T-helper 1 cell treated with Interleukin-12 subunit alpha and Interleukin-12 subunit beta and Interleukin-4 antibody, amounts not matched to agents 30 μg/mL and 1 μg/mL, for 36 hours (primary cell): ENCODE data around the gene C9orf43.
"Not testable (repeated sequence)": the region's sequence is repeated elsewhere in the genome, so short reads cannot be mapped to it uniquely, and the experiment has no call there.

Experiments used
- H3K27ac Mint-ChIP-seq: one replicate; pipeline ENCODE4 v1.8.0; 2021; ENCODE audit warnings: mild to moderate bottlenecking, mixed read lengths
- H3K27me3 Mint-ChIP-seq: one replicate; pipeline ENCODE4 v1.8.0; 2021; ENCODE audit warnings: low read depth, mixed read lengths
- H3K36me3 Mint-ChIP-seq: one replicate; pipeline ENCODE4 v1.8.0; 2021; ENCODE audit warnings: low read depth, mixed read lengths
- H3K4me1 Mint-ChIP-seq: one replicate; pipeline ENCODE4 v1.8.0; 2021; ENCODE audit warnings: low read depth, mixed read lengths
- H3K4me3 Mint-ChIP-seq: one replicate; pipeline ENCODE4 v1.8.0; 2021; ENCODE audit warnings: mild to moderate bottlenecking, moderate library complexity, mixed read lengths
- H3K9me3 Mint-ChIP-seq: one replicate; pipeline ENCODE4 v1.8.0; 2021; ENCODE audit warnings: mixed read lengths

The C9orf43 gene

GRCh38 chr9:113421726-113422125 lies 11.2 kb downstream of the C9orf43 start:
- H3K9me3 Mint-ChIP-seq, result no peaks in the 10 kb centered on the region
- H3K4me1 Mint-ChIP-seq, result no peaks in the 10 kb centered on the region
- no peak overlapping the region for H3K27ac Mint-ChIP-seq
- peaks cover 10% of the 10 kb centered on the region for H3K27me3 Mint-ChIP-seq
- no peaks in the 10 kb centered on the region for H3K36me3 Mint-ChIP-seq
- no peak overlapping the region for H3K4me3 Mint-ChIP-seq

- Mint-ChIP-seq H3K27me3 (peaks cover 5% of the 10 kb centered on the region), H3K4me3 (no peak overlapping the region), H3K27ac (no peak overlapping the region), H3K36me3 (no peaks in the 10 kb centered on the region), H3K4me1 (no peaks in the 10 kb centered on the region), H3K9me3 (no peaks in the 10 kb centered on the region)
Observed at GRCh38 chr9:113425072-113425471, 14.5 kb downstream of the C9orf43 start.

DNA sequence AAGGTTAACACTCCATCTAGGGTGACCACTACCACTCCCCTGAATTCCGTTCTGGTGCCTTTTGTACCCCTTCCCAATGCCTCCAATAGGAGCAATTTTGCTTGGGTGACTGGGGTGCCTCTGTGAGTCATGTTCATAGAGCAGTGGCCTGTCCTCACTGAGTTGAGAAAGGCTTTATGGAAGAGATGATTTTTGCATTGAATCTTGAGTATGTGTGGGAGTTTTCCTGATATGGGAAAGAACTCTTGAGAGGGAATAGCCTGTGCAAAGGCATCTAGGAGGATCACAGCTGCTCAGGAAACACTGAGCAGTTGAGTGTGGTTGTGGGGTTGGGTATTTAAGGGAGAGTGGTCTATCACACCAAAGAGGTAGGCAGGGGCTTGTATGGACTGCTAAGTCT lies 16.2 kb downstream of the C9orf43 start:
- Mint-ChIP-seq H3K9me3 (no peaks in the 10 kb centered on the region), H3K4me3 (no peak overlapping the region), H3K36me3 (no peaks in the 10 kb centered on the region), H3K27ac (no peak overlapping the region), H3K4me1 (no peaks in the 10 kb centered on the region), H3K27me3 (peaks cover 5% of the 10 kb centered on the region)

DNA sequence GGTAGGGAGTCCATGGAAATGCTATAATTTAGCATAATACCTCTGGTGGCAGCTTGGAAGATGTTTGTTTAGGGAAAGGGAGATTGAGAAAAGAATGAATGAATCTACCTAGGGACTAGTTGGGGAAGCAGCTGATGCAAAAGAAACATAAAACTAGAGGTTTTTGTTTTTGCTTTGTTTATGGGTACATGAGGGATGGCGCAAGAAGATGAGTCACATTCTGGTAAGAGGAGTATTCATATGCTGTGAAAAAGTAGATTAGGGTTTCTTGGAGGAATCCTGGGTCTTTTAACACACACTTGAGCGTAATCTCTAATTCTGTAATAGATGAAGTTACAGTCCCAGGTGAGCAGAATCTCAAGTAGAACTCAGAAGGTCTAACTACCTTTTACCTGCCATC lies 17.1 kb downstream of the C9orf43 start:
- Mint-ChIP-seq H3K4me1 (no peaks in the 10 kb centered on the region), H3K9me3 (no peaks in the 10 kb centered on the region), H3K27me3 (peaks cover 9% of the 10 kb centered on the region), H3K27ac (no peak overlapping the region), H3K36me3 (no peaks in the 10 kb centered on the region), H3K4me3 (no peak overlapping the region)

DNA sequence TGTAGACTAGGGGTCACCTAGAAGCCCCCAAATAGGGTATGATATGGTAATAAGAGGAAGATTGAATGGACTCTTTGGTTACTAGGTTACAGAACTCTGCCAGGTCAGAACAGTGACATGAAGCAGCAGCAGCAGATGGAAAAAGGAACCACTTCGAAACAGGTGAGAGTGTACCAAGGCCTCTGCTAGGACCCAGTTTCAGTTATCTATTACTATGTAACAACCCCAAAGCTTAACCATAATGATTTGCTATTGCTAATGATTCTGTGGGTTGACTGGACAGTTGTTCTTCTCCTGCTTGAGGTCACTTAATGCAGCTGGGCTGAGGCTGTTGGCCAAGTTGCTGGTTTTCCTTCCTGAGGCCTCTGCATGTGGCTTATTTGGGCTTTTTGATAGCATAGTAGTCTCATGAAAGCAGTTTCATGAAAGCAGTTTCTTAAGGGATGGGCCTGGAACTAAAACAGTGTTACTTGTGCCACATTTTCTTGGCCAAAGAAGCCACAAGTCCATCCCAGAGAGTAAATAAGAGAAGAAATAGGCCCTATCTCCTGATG lies 17.6 kb downstream of the C9orf43 start:
- H3K4me1 Mint-ChIP-seq, result no peaks in the 10 kb centered on the region
- H3K36me3 Mint-ChIP-seq, result no peaks in the 10 kb centered on the region
- H3K4me3 Mint-ChIP-seq, result no peak overlapping the region
- peaks cover 14% of the 10 kb centered on the region for H3K27me3 Mint-ChIP-seq
- H3K9me3 Mint-ChIP-seq, result no peaks in the 10 kb centered on the region
- no peak overlapping the region for H3K27ac Mint-ChIP-seq

GRCh38 chr9:113431191-113431590 lies 20.6 kb downstream of the C9orf43 start:
- peaks cover 28% of the 10 kb centered on the region for H3K27me3 Mint-ChIP-seq
- H3K27ac Mint-ChIP-seq, result no peak overlapping the region
- H3K4me1 Mint-ChIP-seq, result no peaks in the 10 kb centered on the region
- H3K4me3 Mint-ChIP-seq, result no peak overlapping the region
- H3K9me3 Mint-ChIP-seq, result no peaks in the 10 kb centered on the region
- no peaks in the 10 kb centered on the region for H3K36me3 Mint-ChIP-seq

DNA sequence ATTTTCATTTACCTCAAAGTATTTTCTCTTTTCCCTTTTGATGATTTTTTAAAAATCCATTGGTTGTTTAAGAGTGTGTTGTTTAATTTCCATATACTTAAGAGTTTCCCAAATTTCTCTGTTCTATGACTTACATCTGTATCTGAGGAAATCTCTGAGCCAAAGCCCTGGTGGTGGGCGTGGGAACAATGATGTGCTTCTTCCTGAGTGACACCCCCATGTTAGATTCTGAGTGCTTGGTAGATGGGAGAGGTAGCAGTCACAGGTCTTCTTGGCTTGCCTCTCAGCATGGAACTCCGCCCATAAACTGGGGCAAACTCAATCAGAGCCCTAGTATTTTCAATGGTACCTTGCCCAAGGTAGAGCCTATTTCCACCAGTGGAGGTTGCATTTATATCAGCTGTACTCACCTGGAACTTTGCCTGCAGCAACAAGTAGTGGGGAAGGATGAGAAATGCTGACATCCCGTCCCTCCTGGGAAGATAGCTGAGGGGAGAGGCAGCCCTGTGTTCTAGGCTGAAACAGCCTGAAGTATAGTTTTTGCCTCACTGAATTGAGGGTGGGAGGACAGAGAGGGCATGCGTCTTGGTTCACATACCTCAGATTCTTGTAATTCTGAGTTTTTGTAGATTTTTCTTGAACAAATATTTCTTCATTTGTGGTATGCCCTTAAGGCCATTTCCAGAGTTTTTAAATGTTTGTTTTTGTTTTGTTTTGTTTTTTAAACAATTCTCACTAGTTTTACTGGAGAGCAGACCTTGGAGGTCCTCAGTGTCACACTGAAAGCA lies 26.4 kb downstream of the C9orf43 start:
- no peaks in the 10 kb centered on the region for H3K36me3 Mint-ChIP-seq
- no peak overlapping the region for H3K4me3 Mint-ChIP-seq
- H3K27ac Mint-ChIP-seq, result no peak overlapping the region
- no peaks in the 10 kb centered on the region for H3K4me1 Mint-ChIP-seq
- H3K9me3 Mint-ChIP-seq, result no peaks in the 10 kb centered on the region
- peaks cover 32% of the 10 kb centered on the region for H3K27me3 Mint-ChIP-seq

GRCh38 chr9:113437716-113438115 lies 27.2 kb downstream of the C9orf43 start:
- peaks cover 28% of the 10 kb centered on the region for H3K27me3 Mint-ChIP-seq
- H3K4me1 Mint-ChIP-seq, H3K27ac Mint-ChIP-seq, H3K36me3 Mint-ChIP-seq, H3K9me3 Mint-ChIP-seq, H3K4me3 Mint-ChIP-seq: not testable (repeated sequence)

- Mint-ChIP-seq H3K9me3 (no peaks in the 10 kb centered on the region), H3K36me3 (no peaks in the 10 kb centered on the region), H3K27me3 (no peaks in the 10 kb centered on the region), H3K27ac (no peak overlapping the region), H3K4me3 (no peak overlapping the region), H3K4me1 (no peaks in the 10 kb centered on the region)
Observed at GRCh38 chr9:113444736-113445135, 34.2 kb downstream of the C9orf43 start.

GRCh38 chr9:113446323-113446740 lies 35.8 kb downstream of the C9orf43 start:
- Mint-ChIP-seq H3K27me3 (no peaks in the 10 kb centered on the region), H3K4me1 (no peaks in the 10 kb centered on the region), H3K4me3 (no peak overlapping the region), H3K27ac (no peak overlapping the region), H3K9me3 (no peaks in the 10 kb centered on the region), H3K36me3 (no peaks in the 10 kb centered on the region)

DNA sequence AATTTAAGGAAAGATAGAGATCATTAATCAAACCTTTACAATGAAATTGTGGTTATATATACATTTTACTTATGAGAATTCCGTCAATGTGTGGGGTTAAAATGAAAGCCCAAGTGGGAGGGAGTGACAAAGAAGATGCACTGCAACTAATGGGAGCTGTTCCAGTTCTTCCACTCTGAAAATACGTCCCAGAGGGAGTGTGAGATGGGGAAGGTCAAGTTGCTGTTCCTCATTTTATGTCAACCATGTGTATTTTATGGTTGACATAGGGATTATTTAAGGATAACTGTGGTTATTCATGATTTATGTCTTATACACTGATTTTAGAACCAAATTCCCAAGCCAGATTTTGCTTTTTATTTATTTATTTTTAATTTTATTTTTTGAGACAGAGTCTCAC lies 38.8 kb downstream of the C9orf43 start:
- no peaks in the 10 kb centered on the region for H3K9me3 Mint-ChIP-seq
- H3K27ac Mint-ChIP-seq, result no peak overlapping the region
- H3K4me3 Mint-ChIP-seq, result no peak overlapping the region
- no peaks in the 10 kb centered on the region for H3K4me1 Mint-ChIP-seq
- H3K27me3 Mint-ChIP-seq, result no peaks in the 10 kb centered on the region
- no peaks in the 10 kb centered on the region for H3K36me3 Mint-ChIP-seq

GRCh38 chr9:113452113-113452605 lies 41.6 kb downstream of the C9orf43 start:
- no peak overlapping the region for H3K4me3 Mint-ChIP-seq

GRCh38 chr9:113454914-113455761 lies 44.6 kb downstream of the C9orf43 start:
- H3K4me3 Mint-ChIP-seq, result no peak overlapping the region

More at GRCh38 chr9:113452113-113452605, 41.6 kb downstream of the C9orf43 start:
- Mint-ChIP-seq H3K36me3 (no peaks in the 10 kb centered on the region), H3K27me3 (no peaks in the 10 kb centered on the region), H3K4me1 (peaks cover 3% of the 10 kb centered on the region), H3K9me3 (no peaks in the 10 kb centered on the region), H3K27ac (no peak overlapping the region)

GRCh38 chr9:113456235-113456634 lies 45.7 kb downstream of the C9orf43 start:
- Mint-ChIP-seq H3K36me3 (no peaks in the 10 kb centered on the region), H3K4me3 (no peak overlapping the region), H3K9me3 (no peaks in the 10 kb centered on the region), H3K27ac (no peak overlapping the region), H3K4me1 (peaks cover 3% of the 10 kb centered on the region), H3K27me3 (no peaks in the 10 kb centered on the region)

More at GRCh38 chr9:113454914-113455761, 44.6 kb downstream of the C9orf43 start:
- H3K9me3 Mint-ChIP-seq, result no peaks in the 10 kb centered on the region
- no peak overlapping the region for H3K27ac Mint-ChIP-seq
- peaks cover 3% of the 10 kb centered on the region for H3K4me1 Mint-ChIP-seq
- H3K36me3 Mint-ChIP-seq, result no peaks in the 10 kb centered on the region
- no peaks in the 10 kb centered on the region for H3K27me3 Mint-ChIP-seq
